ENCODE measurements around the gene EXOSC1. TPM values are rescaled to one million over a fixed set of nuclear protein-coding genes. Genes with fewer than 3 reads are reported as not detected.

The EXOSC1 gene
- total RNA-seq, 1 donor from 2014 or later, result 27.1 TPM

GRCh38 chr10:97442277-97442676 is 3.5 kb downstream of the EXOSC1 start:
- Mint-ChIP-seq H3K27me3 (ENCODE audit: unreplicated experiment) (no peaks in the 10 kb centered on the region), H3K4me1 (ENCODE audit: low read depth, unreplicated experiment) (peaks cover 5% of the 10 kb centered on the region), H3K36me3 (ENCODE audit: unreplicated experiment) (no peaks in the 10 kb centered on the region), H3K9me3 (ENCODE audit: unreplicated experiment) (peaks cover 3% of the 10 kb centered on the region), H3K27ac (ENCODE audit: unreplicated experiment) (no peak overlapping the region), H3K4me3 (ENCODE audit: unreplicated experiment) (no peak overlapping the region)
- no peak for TF ChIP-seq CTCF (IDR thresholded peaks at IDR 0.05; ENCODE audit: partially characterized antibody, unreplicated experiment)
- no peak for DNase-seq

- no peak overlapping the region for H3K4me3 Mint-ChIP-seq (ENCODE audit: unreplicated experiment)
- H3K9me3 Mint-ChIP-seq (ENCODE audit: unreplicated experiment), result peaks cover 3% of the 10 kb centered on the region
- DNase-seq, result no peak
- no peaks in the 10 kb centered on the region for H3K27me3 Mint-ChIP-seq (ENCODE audit: unreplicated experiment)
- no peak overlapping the region for H3K27ac Mint-ChIP-seq (ENCODE audit: unreplicated experiment)
- no peak for TF ChIP-seq CTCF (IDR thresholded peaks at IDR 0.05; ENCODE audit: partially characterized antibody, unreplicated experiment)
- peaks cover 4% of the 10 kb centered on the region for H3K4me1 Mint-ChIP-seq (ENCODE audit: low read depth, unreplicated experiment)
- no peaks in the 10 kb centered on the region for H3K36me3 Mint-ChIP-seq (ENCODE audit: unreplicated experiment)
These were observed 10.6 kb downstream of the EXOSC1 start for GRCh38 chr10:97435211-97435610.

GRCh38 chr10:97434557-97434956 is 11.2 kb downstream of the EXOSC1 start:
- no peak for TF ChIP-seq CTCF (IDR thresholded peaks at IDR 0.05; ENCODE audit: partially characterized antibody, unreplicated experiment)
- Mint-ChIP-seq H3K27ac (ENCODE audit: unreplicated experiment) (no peak overlapping the region), H3K36me3 (ENCODE audit: unreplicated experiment) (no peaks in the 10 kb centered on the region), H3K27me3 (ENCODE audit: unreplicated experiment) (no peaks in the 10 kb centered on the region), H3K4me3 (ENCODE audit: unreplicated experiment) (no peak overlapping the region), H3K9me3 (ENCODE audit: unreplicated experiment) (peaks cover 4% of the 10 kb centered on the region), H3K4me1 (ENCODE audit: low read depth, unreplicated experiment) (peaks cover 4% of the 10 kb centered on the region)
- DNase-seq, result no peak

GRCh38 chr10:97434055-97434454 is 11.8 kb downstream of the EXOSC1 start:
- no peaks in the 10 kb centered on the region for H3K36me3 Mint-ChIP-seq (ENCODE audit: unreplicated experiment)
- H3K27me3 Mint-ChIP-seq (ENCODE audit: unreplicated experiment), result no peaks in the 10 kb centered on the region
- H3K9me3 Mint-ChIP-seq (ENCODE audit: unreplicated experiment), result peaks cover 4% of the 10 kb centered on the region
- DNase-seq, result no peak
- no peak overlapping the region for H3K4me3 Mint-ChIP-seq (ENCODE audit: unreplicated experiment)
- no peak for TF ChIP-seq CTCF (IDR thresholded peaks at IDR 0.05; ENCODE audit: partially characterized antibody, unreplicated experiment)
- H3K4me1 Mint-ChIP-seq (ENCODE audit: low read depth, unreplicated experiment), result peaks cover 7% of the 10 kb centered on the region
- peak overlapping the region; percentile 22 for H3K27ac Mint-ChIP-seq (ENCODE audit: unreplicated experiment)

GRCh38 chr10:97428572-97428981 is 17.2 kb downstream of the EXOSC1 start:
- no peak for TF ChIP-seq CTCF (IDR thresholded peaks at IDR 0.05; ENCODE audit: partially characterized antibody, unreplicated experiment)
- peak overlapping the region; percentile 91 for H3K27ac Mint-ChIP-seq (ENCODE audit: unreplicated experiment)
- H3K4me1 Mint-ChIP-seq (ENCODE audit: low read depth, unreplicated experiment), result peaks cover 14% of the 10 kb centered on the region
- no peak for DNase-seq
- peaks cover 4% of the 10 kb centered on the region for H3K27me3 Mint-ChIP-seq (ENCODE audit: unreplicated experiment)
- no peaks in the 10 kb centered on the region for H3K36me3 Mint-ChIP-seq (ENCODE audit: unreplicated experiment)
- H3K9me3 Mint-ChIP-seq (ENCODE audit: unreplicated experiment), result peaks cover 8% of the 10 kb centered on the region
- peak overlapping the region; percentile 89 for H3K4me3 Mint-ChIP-seq (ENCODE audit: unreplicated experiment)
